HCT116 (cell line): ENCODE measurements around the gene LIMS3. TPM values are rescaled to one million over a fixed set of nuclear protein-coding genes. Genes with fewer than 3 reads are reported as not detected.
A peak's percentile ranks its signal among the peaks of the same experiment; 100 is the strongest.
"Not testable (repeated sequence)": the region's sequence is repeated elsewhere in the genome, so short reads cannot be mapped to it uniquely, and the experiment has no call there.

Experiments used
- ATAC-seq: fragments of 200-7000 bp; cut with Tn5 transposase; 2 replicates; pipeline ENCODE4 v1.9.1; 2020; ENCODE audit warnings: mild to moderate bottlenecking, moderate library complexity
- BruUV-seq: library from RNA; stranded (reverse); fragments of 400-500 nt; replicated peaks from 2 replicates; lab custom pipeline; 2021; lab: Mats Ljungman, UMichigan
- CTCF ChIA-PET: fragments of 300-600 bp; sonication (Branson Sonifier 250); formaldehyde crosslinking; loops from one replicate; lab custom pipeline; 2021; ENCODE audit warnings: antibody characterized with exemption; lab: Charles Lee
- POLR2A ChIA-PET: fragments of 300-600, 350-600 bp; sonication (Branson Sonifier 250); formaldehyde crosslinking; loops from one replicate; lab custom pipeline; 2021; ENCODE audit warnings: antibody characterized with exemption; lab: Charles Lee
- RAD21 ChIA-PET, 2 experiments: fragments of 300-600 bp; sonication (Branson Sonifier 250); formaldehyde crosslinking; loops; one replicate each; lab custom pipeline; 2023; ENCODE audit warnings: low total read pairs in 2 of 2; ENCODE audit not compliant: uncharacterized antibody in 2 of 2, unreplicated experiment in 2 of 2, low non-redundant PET in 1 of 2; lab: Charles Lee
- DNase-seq: peaks from one replicate; pipeline ENCODE4 v3.0.0-alpha.2; 2010; ENCODE audit warnings: low read depth, low spot score
- H2AFZ ChIP-seq: fragments of 200-600 bp; shearing (Covaris generic), sonication (generic); 2 replicates; pipeline ENCODE4 v1.6.1; 2017; ENCODE audit warnings: low read depth, mixed run types, mixed read lengths, antibody characterized with exemption, low read length; ENCODE audit not compliant: poor library complexity, severe bottlenecking
- H3K27ac ChIP-seq: 2 replicates; pipeline ENCODE4 v1.5.1; 2012; ENCODE audit warnings: low read depth, low read length
- H3K27me3 ChIP-seq: fragments of 200-600 bp; sonication (generic); 2 replicates; pipeline ENCODE4 v1.6.1; 2016; ENCODE audit warnings: mixed run types, low read length, mixed read lengths; ENCODE audit not compliant: insufficient read depth
- H3K36me3 ChIP-seq, 2 experiments: fragments of 200-500 bp in 1 of 2; fragments of 200-600 bp in 1 of 2; sonication (Bioruptor generic) in 1 of 2; sonication (generic) in 1 of 2; 2 replicates each; pipeline versions ENCODE4 v1.5.1 to v1.6.1; 2014 to 2016; ENCODE audit warnings: low read length in 2 of 2, inconsistent platforms in 1 of 2, mixed read lengths in 1 of 2, mixed run types in 1 of 2; ENCODE audit not compliant: insufficient read depth in 2 of 2, control insufficient read depth in 1 of 2
- H3K4me1 ChIP-seq, 2 experiments: fragments of 200-600 bp in 1 of 2; sonication (generic) in 1 of 2; 2 replicates each; pipeline versions ENCODE4 v1.5.1 to v1.6.1; 2012 to 2017; ENCODE audit warnings: low read length in 2 of 2, inconsistent platforms in 1 of 2, mild to moderate bottlenecking in 1 of 2, mixed read lengths in 1 of 2, mixed run types in 1 of 2, moderate library complexity in 1 of 2; ENCODE audit not compliant: insufficient read depth in 2 of 2, control insufficient read depth in 1 of 2
- H3K4me2 ChIP-seq: fragments of 200-600 bp; sonication (generic); 2 replicates; pipeline ENCODE4 v1.6.1; 2017; ENCODE audit warnings: mixed run types, low read length, mixed read lengths
- H3K4me3 ChIP-seq, 2 experiments: fragments of 200-600 bp in 1 of 2; sonication (generic) in 1 of 2; replicated peaks in 1 of 2; 2 replicates each; pipeline ENCODE4 v1.5.1; 2011 to 2016; ENCODE audit warnings: low read length in 2 of 2, control low read depth in 1 of 2, low read depth in 1 of 2, mild to moderate bottlenecking in 1 of 2, mixed read lengths in 1 of 2, mixed run types in 1 of 2
- H3K79me2 ChIP-seq: fragments of 200-600 bp; sonication (generic); 2 replicates; pipeline ENCODE4 v1.6.1; 2017; ENCODE audit warnings: mild to moderate bottlenecking, mixed run types, low read length, moderate library complexity, mixed read lengths; ENCODE audit not compliant: insufficient read depth
- H3K9ac ChIP-seq: fragments of 200-600 bp; sonication (generic); 2 replicates; pipeline ENCODE4 v1.6.1; 2016; ENCODE audit warnings: low read length, mixed read lengths
- H3K9me2 ChIP-seq: fragments of 200-600 bp; sonication (generic), shearing (Covaris generic); 2 replicates; pipeline ENCODE4 v1.6.1; 2017; ENCODE audit warnings: mixed run types, mild to moderate bottlenecking, moderate library complexity; ENCODE audit not compliant: insufficient read depth
- H3K9me3 ChIP-seq, 2 experiments: fragments of 200-500 bp in 1 of 2; fragments of 200-600 bp in 1 of 2; sonication (Bioruptor generic) in 1 of 2; sonication (generic) in 1 of 2; 2 replicates each; pipeline ENCODE4 v1.6.1; 2014 to 2017; ENCODE audit warnings: low read length in 2 of 2, mixed read lengths in 2 of 2, inconsistent platforms in 1 of 2, low read depth in 1 of 2, mild to moderate bottlenecking in 1 of 2, mixed run types in 1 of 2, moderate library complexity in 1 of 2; ENCODE audit not compliant: control insufficient read depth in 1 of 2, insufficient read depth in 1 of 2
- H4K20me1 ChIP-seq: fragments of 200-600 bp; sonication (generic), shearing (Covaris generic); 2 replicates; pipeline ENCODE4 v1.6.1; 2017; ENCODE audit warnings: mixed run types, mild to moderate bottlenecking, moderate library complexity; ENCODE audit not compliant: insufficient read depth
- intact Hi-C: fragments of 100-400 bp; cut with micrococcal nuclease; formaldehyde crosslinking; loops from 2 replicates; pipeline ENCODE4 v1.10.0; 2022
- total RNA-seq: library from RNA; stranded (reverse); gene quantifications from one replicate; pipeline ENCODE4 v1.2.1, GENCODE V29; 2021; ENCODE audit not compliant: unreplicated experiment

LIMS3 gene
- total RNA-seq, 1 experiment from 2014 or later: 1.1 TPM

DNA sequence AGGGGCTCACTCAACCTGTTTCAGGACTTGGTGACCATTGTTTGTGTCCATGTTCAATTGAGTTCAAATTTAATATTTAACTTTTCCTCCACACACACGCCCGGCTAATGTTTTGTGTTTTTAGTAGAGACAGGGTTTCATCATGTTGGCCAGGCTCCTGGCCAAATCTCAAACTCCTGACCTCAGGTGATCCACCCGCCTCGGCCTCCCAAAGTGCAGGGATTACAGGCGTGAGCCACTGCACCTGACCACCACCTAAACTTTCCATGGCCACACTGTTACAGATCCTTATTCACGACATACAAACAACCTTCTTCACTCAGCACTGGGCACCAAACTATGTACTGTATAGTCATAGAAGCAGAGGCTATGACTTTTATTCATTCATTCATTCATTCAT lies 4.3 kb upstream of the LIMS3 start:
- RAD21 ChIA-PET, H3K9me2 ChIP-seq, ATAC-seq, H3K27ac ChIP-seq, DNase-seq, CTCF ChIA-PET, intact Hi-C loops, H3K9me3 ChIP-seq, H3K9ac ChIP-seq, H3K4me2 ChIP-seq, H3K4me3 ChIP-seq, H3K4me1 ChIP-seq, H3K27me3 ChIP-seq, POLR2A ChIA-PET, H3K79me2 ChIP-seq, BruUV-seq, H2AFZ ChIP-seq, H4K20me1 ChIP-seq, H3K36me3 ChIP-seq: not testable (repeated sequence)

DNA sequence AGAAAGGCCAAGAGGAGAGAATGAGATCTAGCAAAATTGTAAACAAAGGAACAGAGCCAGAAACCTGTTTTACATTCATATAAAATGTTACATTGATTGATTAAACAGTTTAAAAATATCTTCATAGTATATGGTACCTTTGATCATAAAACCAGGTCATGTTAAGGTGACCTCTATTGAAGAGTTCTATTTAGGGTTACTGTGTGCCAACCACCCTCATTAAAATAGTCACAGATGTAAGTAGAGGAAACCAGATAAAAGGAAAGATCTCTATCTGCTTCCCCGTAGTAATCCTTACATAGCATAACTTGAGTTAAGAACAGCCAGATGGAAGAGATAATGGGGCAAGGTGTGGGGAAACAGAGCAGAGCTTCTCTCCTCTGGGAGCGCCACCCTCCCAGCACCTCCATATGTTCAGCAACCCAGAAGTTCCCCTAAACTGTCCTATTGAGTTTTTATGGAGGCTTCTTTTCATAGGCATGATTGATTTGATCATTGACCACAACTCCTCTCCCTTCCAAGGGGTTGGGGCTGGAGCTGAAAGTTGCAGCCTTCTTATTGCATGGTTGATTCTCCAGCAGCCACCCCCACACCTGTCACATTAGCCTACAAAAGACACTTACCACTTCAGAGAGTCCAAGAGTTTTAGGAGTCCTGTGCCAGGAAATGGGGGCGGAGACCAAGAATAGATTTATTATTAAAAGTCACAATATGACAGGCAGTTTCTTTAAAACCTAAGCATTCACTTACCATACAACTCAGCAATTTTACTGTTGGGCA lies 3.2 kb upstream of the LIMS3 start:
- BruUV-seq, H3K36me3 ChIP-seq, H4K20me1 ChIP-seq, H2AFZ ChIP-seq, H3K4me2 ChIP-seq, POLR2A ChIA-PET, H3K4me3 ChIP-seq, H3K9ac ChIP-seq, H3K9me2 ChIP-seq, intact Hi-C loops, RAD21 ChIA-PET, H3K9me3 ChIP-seq, H3K79me2 ChIP-seq, H3K27me3 ChIP-seq, ATAC-seq, DNase-seq, H3K27ac ChIP-seq, H3K4me1 ChIP-seq, CTCF ChIA-PET: not testable (repeated sequence)

DNA sequence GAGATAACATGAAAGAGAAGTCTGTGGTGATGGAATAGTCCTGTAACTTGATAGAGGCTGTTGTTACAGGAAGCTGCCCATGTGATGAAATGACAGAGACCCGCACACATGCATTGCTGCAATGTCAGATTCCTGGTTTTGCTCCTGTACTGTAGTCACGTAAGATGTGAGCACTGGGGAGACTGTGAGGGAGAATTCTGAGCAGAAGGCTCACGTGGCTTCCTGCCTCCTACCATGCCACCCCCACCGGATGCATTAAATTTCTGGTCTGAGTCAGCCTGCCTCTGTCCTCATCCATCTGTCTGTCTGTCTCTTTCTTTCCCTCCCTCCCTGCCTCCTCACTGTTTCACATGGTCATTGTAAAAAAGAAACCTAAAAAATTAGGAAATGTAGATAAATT lies 2.3 kb upstream of the LIMS3 start:
- H3K79me2 ChIP-seq, POLR2A ChIA-PET, H4K20me1 ChIP-seq, H3K4me3 ChIP-seq, H3K9me3 ChIP-seq, H3K4me1 ChIP-seq, H3K9me2 ChIP-seq, H3K9ac ChIP-seq, H3K27me3 ChIP-seq, BruUV-seq, DNase-seq, H3K4me2 ChIP-seq, H3K36me3 ChIP-seq, H2AFZ ChIP-seq, RAD21 ChIA-PET, H3K27ac ChIP-seq, intact Hi-C loops, CTCF ChIA-PET: not testable (repeated sequence)
- ATAC-seq: peak; percentile 64; the same call in 1 of the 2 replicates

DNA sequence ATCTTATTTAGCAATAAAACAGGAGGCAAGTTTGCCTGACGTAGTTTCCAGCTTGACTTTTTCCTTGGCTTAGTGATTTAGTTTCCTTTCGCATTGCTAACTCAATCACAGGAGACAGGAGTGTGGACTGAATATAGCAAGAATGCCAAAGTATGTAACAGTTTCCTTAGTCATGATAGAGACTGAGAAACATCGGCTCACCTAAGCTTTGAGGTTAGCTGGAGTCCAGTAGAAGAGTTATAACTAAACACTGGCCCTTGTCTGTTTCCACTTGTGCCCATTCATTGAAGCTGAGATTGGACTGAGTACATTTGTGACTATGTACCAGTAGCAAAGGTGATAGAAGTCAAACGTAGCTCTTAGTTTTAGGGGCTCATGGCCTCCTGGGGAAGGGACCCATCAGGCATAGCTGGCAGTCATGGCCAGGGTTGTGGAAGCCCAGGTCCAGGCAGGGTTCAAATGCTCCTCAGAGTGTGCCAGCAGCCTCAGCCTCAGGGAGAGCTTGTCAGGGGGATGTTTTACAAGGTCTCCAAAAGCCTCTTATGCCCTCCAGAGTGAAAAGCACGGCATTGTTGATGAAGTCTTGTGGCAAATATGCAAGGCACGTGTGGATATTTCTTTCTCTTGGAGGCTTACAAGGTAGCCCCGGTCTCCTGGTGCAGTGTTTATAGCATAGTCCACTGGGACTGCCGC lies 573 bp upstream of the LIMS3 start:
- H3K27me3 ChIP-seq, DNase-seq, CTCF ChIA-PET, RAD21 ChIA-PET, H3K9me3 ChIP-seq, H3K4me1 ChIP-seq, POLR2A ChIA-PET, H3K9ac ChIP-seq, BruUV-seq, H3K4me2 ChIP-seq, H3K79me2 ChIP-seq, H3K4me3 ChIP-seq, H3K36me3 ChIP-seq, H2AFZ ChIP-seq, H3K27ac ChIP-seq, H3K9me2 ChIP-seq, intact Hi-C loops, H4K20me1 ChIP-seq: not testable (repeated sequence)
- peak; percentile 52 for ATAC-seq
